ENCODE measurements around the gene MORN5. TPM values are rescaled to one million over a fixed set of nuclear protein-coding genes. Genes with fewer than 3 reads are reported as not detected.

Gene MORN5
- total and polyA plus RNA-seq, 9 of the 15 experiments (the other 6 are each of a cell fraction or from before 2014, with no cell fraction given), result not detected

GRCh38 chr9:122213102-122213588 lies 53.4 kb downstream of the MORN5 start (continued):
- TF ChIP-seq MIER1 (IDR thresholded peaks at IDR 0.05; ENCODE audit: low read depth), result peak; percentile 30; the same call in 1 of the 2 replicates
- no peak for TF ChIP-seq ZNF639 (CRISPR knock-in tag; conservative IDR thresholded peaks at IDR 0.05 in 1 of 2, IDR thresholded peaks at IDR 0.05 in 1 of 2)
- TF ChIP-seq EGR1 (conservative IDR thresholded peaks at IDR 0.05), result peak; percentile 79
- TF ChIP-seq RERE (CRISPR knock-in tag; IDR thresholded peaks at IDR 0.05; ENCODE audit: borderline replicate concordance), result 0 out of 2 replicates have a peak, but pooled peaks have one; percentile 68
- TF ChIP-seq CBFB (CRISPR knock-in tag; IDR thresholded peaks at IDR 0.05), result 0 out of 2 replicates have a peak, but pooled peaks have one; percentile 12
- TF ChIP-seq E2F5 (CRISPR knock-in tag; IDR thresholded peaks at IDR 0.05), result peak; percentile 74; the same call in 1 of the 2 replicates
- TF ChIP-seq KAT8 (IDR thresholded peaks at IDR 0.05; ENCODE audit: low read depth), result no peak
- no peak for TF ChIP-seq ELK1 (CRISPR knock-in tag; IDR thresholded peaks at IDR 0.05)
- TF ChIP-seq SRF (CRISPR knock-in tag; IDR thresholded peaks at IDR 0.05), result 0 out of 4 replicates have a peak, but pooled peaks of 1 of the 2 experiments have one; percentile 7
- TF ChIP-seq NR0B1 (IDR thresholded peaks at IDR 0.05; ENCODE audit: partially characterized antibody), result no peak
- TF ChIP-seq ZEB2 (IDR thresholded peaks at IDR 0.05), result no peak
- TF ChIP-seq ZBTB8A (IDR thresholded peaks at IDR 0.05; ENCODE audit: partially characterized antibody), result no peak
- TF ChIP-seq POLR2A (conservative IDR thresholded peaks at IDR 0.05), result no peak
- no peak for TF ChIP-seq ZNF212 (CRISPR knock-in tag; IDR thresholded peaks at IDR 0.05)

Data from K562 (cell line).